ENCODE results near the gene NOP58. TPM values are rescaled to one million over a fixed set of nuclear protein-coding genes. Genes with fewer than 3 reads are reported as not detected.

Gene NOP58
- total and polyA plus RNA-seq, 10 of the 15 experiments (the other 5 are each of a cell fraction or from before 2014, with no cell fraction given) = 131 to 327 (median 217) TPM

GRCh38 chr2:202265467-202266277 lies at the start of gene NOP58 (continued):
- peak; percentile 20; the same call in 1 of the 2 replicates for TF ChIP-seq REST (IDR thresholded peaks at IDR 0.05; ENCODE audit: low read depth, low read length)
- TF ChIP-seq YBX1 (IDR thresholded peaks at IDR 0.05) = no peak
- peak; percentile 96 for TF ChIP-seq POLR2AphosphoS2 (IDR thresholded peaks at IDR 0.05; ENCODE audit: low read depth, low read length)
- TF ChIP-seq POU2F2 (IDR thresholded peaks at IDR 0.05; ENCODE audit: borderline replicate concordance, low read depth, low read length) = peak; percentile 82; the same call in 1 of the 3 replicates
- peak; percentile 36; the same call in 1 of the 2 replicates for TF ChIP-seq HDGF (IDR thresholded peaks at IDR 0.05)
- peak; percentile 99 for TF ChIP-seq POLR2A (IDR thresholded peaks at IDR 0.05; ENCODE audit: low read depth, low read length)
- TF ChIP-seq CBFB (IDR thresholded peaks at IDR 0.05; ENCODE audit: low read depth) = peak; percentile 84
- no peak for TF ChIP-seq RELA (IDR thresholded peaks at IDR 0.05; ENCODE audit: borderline replicate concordance, partially characterized antibody)
- TF ChIP-seq ZBTB11 (CRISPR knock-in tag; IDR thresholded peaks at IDR 0.05) = no peak
- peak; percentile 14; the same call in 1 of the 2 replicates for TF ChIP-seq TBL1XR1 (IDR thresholded peaks at IDR 0.05; ENCODE audit: low read depth, low read length)
- TF ChIP-seq HSF1 (IDR thresholded peaks at IDR 0.05; ENCODE audit: low read depth, low read length) = peak; percentile 97
- TF ChIP-seq TARDBP (IDR thresholded peaks at IDR 0.05; ENCODE audit: borderline replicate concordance) = no peak
- peak; percentile 29; the same call in 1 of the 2 replicates for TF ChIP-seq GATAD2B (conservative IDR thresholded peaks at IDR 0.05; ENCODE audit: low read depth)
- peak; percentile 95 for TF ChIP-seq MXI1 (IDR thresholded peaks at IDR 0.05; ENCODE audit: low read depth, low read length)

All from GM12878 (cell line).